GM19035 (cell line): ENCODE results near the gene CROCC2.

Experiments used
- ATAC-seq: cut with Tn5 transposase; IDR thresholded peaks from one replicate; pipeline ENCODE4 v1.9.1; 2021; ENCODE audit not compliant: unreplicated experiment

Gene CROCC2

GRCh38 chr2:240954436-240955305, 48.5 kb downstream of the CROCC2 start:
- ATAC-seq = no peak

DNA sequence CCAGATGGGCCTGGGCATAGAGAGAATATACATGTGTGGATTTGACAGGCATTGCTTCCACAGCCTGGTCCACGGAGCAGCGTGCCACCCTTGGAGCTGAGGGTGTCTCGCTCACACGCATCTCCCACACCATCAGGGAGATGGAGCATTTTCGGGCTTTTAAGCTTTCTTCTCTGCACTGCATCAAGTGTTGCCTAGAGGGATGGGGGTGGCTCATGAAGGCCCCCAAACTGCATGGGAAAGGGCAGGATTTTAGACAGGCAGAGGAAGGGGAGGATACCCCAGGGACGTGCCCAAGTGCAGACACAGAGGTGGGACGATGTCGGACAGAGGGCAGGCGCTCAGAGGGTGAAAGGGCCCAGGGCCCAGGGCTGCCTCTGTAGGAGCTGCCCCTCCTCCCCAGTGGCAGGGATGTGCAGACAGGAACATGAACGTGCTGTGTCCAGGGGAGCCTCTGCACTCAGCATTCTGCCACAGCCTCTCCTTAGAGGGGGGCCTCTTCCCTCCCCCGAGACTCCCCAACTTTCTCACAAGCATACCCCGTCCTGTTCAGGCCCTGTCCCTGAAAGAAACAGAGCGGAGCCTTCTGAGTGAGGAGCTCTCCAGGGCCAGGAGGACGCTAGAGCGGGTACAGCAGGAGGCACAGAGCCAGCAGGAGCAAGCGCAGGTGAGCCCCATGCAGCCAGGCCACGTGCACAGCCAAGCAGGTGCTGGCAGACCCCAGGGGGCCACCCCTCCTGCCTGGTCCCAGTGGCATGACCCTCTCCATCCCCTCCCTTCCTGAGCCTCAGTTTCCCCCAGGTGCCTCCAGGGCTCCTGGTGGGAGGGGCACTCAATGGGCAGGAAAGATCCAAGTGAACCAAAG, 49.4 kb downstream of the CROCC2 start:
- no peak for ATAC-seq

DNA sequence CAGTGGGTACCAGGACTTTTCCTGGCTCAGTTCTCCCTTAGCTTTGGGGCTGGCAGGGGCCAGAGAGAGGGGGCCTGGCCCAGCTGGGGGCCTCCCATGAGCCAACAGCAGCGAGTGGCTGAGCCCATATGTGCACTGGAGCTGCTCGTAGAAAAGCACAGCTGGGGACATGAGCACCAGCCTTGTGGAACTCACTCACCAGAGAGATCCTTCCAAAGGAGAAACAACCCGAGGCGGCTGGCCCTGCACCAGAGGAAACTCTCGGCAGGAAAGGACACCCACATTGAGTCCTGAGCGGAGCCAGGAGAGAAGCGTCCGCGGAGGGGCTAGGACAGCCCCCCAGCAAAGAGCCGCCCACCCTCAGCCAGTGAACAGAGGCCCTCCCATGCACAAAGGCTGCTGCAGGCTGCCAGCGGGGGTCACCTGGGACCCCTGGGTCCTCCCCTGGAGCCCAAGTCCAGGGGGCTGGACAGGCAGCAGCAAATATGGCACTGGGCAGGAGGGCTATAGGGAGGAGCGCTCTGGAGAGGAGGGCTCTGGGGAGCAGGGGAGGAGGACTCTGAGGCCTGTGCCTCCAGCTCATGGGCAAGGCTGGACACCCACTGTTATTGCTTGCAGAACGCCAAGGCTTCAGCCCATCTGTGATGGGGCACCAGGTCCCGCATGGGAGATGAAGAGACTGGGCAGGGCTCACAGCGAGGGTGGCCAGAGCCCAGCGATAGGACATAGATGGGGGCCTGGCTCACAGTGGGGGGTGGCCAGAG, 50.2 kb downstream of the CROCC2 start:
- no peak for ATAC-seq

- no peak for ATAC-seq
Measured at GRCh38 chr2:240956935-240957655, 51.0 kb downstream of the CROCC2 start.

GRCh38 chr2:240957656-240958365, 51.7 kb downstream of the CROCC2 start:
- no peak for ATAC-seq

DNA sequence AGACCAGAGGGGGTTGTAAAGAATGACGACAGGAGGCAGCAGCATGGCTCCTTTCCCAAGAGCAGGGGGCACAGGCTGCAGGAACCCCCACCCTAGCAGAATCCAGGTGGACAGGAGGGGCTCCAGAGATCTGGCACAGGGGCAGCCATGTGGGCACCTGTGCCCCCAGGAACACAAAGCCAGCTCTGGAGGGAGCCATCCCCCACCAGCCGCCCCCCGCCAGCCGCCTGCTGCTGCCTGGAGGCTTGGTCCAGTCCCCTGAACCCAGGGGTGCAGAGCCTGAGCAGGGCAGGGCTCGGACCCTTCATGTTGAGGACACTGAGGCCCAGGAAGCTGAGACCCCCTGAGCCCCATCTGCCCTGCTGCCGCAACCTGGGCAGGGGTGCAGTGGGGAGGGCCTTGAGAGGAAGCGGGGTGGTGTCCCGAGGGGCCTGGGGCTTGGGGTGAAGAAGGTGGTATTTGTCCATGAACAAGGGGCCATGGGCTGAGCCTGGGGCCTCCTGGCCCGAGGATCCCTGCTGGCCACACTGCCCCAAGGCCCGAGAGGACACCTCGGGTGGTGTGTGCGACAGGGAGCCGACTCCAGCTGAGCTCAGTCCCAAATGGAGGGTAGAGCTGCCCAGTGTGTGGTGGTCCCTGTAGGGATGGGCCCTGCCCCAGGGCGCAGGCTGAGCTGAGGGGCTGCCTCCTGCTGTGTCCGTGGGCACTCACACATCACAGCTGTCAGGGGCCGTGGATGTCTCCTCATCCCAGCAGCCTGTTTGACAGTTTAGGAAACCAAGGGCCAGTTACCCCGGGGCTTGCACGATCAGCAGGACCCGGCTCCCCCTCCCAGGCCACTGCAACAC, 52.5 kb downstream of the CROCC2 start:
- ATAC-seq = no peak

GRCh38 chr2:240959214-240959940, 53.2 kb downstream of the CROCC2 start:
- no peak for ATAC-seq

- ATAC-seq = no peak
Measured at GRCh38 chr2:240959941-240960308, 53.8 kb downstream of the CROCC2 start.

DNA sequence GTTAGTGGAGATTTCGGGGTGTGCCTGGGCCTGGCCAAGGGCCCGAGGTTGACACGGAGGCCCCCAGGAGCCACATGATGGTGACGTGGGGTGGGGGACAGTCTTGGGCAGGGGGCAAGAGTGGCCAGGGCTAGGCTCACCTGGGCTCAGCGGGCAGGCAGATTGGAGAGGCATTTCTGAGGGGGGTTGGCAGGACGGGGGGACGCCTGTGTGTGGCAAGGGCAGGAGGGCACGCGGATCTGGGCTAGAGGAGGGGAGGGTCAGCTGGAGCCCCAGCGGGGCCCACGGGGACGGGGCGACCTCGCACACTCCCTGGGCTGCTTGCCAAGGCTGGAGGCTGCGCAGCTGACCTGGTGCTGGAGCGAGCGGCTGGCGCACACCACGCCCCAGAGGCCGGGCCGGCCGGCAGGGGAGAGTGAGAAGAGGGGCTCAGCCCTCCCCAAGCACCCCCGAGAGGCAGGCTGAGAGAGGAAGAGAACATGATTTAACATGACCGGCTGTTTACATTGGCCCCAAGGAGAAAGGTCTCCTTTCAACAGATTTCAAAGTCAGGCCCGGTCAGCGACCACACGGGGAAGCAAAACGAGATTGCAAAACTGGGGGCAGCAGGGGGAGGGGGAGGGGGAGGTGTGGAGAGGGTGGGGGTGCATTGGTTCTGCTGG, 54.3 kb downstream of the CROCC2 start:
- ATAC-seq = no peak

DNA sequence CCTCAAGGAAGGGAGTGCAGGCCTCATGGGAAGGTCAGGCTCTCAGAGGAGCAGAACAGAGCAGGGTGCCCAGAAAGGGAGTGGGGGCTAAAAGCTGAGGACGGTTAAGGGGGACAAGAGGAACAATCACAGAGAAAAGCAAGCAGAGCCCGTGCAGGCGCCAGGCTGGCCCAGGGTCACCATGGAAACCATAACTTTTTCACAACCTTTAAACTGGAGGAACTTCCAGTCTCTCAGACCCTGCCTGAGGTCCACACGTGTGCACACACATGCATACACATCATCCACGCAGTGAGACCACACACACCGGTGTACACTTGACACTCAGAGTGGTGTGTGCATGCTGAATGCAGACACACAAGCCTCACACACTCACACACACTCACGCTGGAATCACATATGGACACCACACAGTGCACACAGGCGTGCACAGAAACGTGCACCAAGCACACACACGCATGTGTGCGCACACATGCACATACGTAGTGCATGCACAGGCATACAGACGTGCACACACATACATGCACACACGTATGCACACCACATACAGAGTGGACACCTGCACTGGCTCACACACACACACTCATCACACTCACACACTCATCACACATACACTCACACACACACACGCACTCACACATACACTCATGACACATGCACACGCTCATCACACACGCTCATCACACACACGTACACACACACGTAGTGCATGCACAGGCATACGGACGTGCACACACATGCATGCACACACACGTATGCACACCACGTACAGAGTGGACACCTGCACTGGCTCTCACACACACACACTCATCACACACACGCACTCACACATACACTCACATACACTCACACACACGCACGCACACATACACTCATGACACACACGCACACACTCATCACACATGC, 55.1 kb downstream of the CROCC2 start:
- no peak for ATAC-seq

GRCh38 chr2:240961910-240962299, 55.8 kb downstream of the CROCC2 start:
- no peak for ATAC-seq

DNA sequence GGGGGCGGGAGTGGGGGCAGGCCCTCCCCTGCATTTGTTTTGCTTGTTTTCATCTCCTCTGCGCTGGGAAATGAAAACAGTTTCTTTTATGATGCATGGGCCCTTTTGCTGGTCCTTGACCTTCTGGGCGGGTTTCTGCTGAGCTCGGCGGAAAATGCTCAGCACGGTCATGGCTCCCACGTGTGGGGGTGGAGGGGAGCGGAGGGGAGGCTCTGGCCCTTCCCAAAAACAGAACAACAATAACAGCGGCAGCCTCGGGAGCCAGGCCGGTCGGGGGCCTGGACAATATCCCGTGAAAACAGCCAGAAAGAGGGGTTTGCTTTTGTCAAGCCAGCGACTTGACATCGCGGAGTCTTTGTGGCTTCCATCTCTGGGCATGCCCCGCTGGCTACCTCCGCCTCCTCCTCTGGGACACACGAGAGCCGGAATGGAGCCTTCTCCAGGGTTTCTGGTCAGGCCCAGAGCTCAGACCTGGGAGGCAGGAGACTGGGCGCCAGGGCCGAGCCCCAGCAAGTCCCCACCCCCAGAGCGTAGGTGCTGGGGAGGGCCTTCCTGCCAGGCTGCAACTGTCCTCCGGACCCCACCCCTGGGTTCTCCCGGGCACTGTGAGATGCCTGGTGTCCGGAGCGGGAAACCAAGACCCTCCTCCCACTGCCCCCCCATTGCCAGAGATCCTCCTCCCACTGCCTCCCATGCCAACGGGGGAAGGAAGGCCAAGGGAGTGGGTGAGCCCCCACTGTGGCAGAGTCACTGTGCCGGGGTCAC, 56.3 kb downstream of the CROCC2 start:
- no peak for ATAC-seq

DNA sequence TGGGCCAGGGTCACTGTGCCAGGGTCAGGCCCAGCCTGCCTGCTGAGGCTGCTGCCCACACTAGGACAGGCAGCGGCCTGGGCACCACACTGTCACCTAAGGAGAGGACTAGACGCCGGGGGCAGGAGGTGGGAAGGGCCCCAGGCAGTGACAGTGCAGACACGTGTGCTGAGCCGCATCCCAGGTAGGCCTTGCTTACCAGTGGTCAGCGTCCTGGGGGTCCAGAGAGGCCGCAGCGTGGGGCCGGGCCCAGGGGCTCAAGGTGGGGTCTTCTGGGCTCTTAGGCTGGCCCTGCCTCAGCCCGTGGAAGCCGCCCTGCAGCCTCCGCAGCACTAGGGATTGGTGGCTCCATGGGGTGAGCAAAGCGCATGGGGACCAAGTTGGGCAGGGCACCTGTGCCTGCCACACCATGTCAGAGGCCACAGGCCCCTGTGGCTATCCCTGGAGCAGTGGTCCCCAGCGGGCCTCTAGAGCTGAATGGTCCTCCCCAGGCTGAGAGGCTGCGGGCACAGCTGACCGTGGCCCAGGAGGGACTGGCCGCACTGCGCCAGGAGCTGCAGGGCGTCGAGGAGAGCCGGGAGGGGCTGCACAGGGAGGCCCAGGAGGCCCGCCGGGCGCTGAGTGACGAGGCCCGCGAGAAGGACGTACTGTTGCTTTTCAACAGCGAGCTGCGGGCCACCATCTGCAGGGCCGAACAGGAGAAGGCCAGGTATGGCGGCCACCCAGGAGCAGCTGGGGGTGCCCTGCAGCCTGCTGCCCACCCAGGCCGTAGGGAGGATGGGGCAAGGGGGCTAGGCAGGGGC, 57.1 kb downstream of the CROCC2 start:
- ATAC-seq = no peak

DNA sequence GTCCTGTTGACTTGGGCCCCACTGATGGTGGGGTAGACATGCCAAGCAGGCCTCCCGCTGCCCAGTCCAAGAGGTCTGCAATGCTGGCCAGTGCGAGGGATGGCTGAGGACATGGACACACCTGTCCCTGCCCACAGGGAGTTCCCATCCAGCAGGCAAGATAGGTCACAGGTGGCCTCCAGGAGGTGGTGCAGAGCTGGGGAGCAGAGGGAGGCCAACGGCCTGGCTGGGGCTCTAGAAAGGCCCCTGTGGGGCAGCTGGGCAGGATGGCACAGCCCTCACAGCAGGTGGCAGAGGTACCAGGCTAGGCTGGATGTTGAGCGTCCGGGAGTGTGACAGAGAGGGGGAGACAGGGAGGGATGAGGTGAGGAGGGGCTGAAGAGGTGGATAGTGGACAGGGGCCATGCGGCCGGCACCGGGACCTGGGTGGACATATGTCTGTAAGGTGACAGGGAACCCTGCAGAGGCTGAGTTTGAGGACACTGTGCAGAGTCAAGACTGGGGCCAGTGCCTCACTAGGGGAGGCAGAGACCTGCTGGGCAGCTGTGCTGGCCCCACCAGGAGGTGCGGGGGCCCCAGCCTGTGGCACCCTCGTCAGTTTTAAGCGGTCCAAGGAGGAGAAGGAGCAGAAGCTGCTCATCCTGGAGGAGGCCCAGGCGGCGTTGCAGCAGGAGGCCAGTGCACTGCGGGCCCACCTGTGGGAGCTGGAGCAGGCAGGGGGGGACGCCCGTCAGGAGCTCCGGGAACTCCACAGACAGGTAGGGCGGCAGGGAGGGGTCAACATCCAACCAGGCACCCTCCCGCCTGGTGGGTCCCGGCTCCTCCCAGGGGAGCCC, 58.0 kb downstream of the CROCC2 start:
- no peak for ATAC-seq
